Large intestine (tissue), 3 donors: ENCODE results near the gene CD81. TPM values are rescaled to one million over a fixed set of nuclear protein-coding genes. Genes with fewer than 3 reads are reported as not detected.

Source experiments
- DNase-seq, 2 donors: peaks; one replicate each; pipeline versions ENCODE4 v3.0.0 to v3.0.0-alpha.2; 2013
- H3K27ac ChIP-seq: one replicate; pipeline ENCODE4 v1.5.1; 2013; ENCODE audit warnings: low read length
- H3K27me3 ChIP-seq: 2 replicates; pipeline ENCODE4 v1.6.1; 2013; ENCODE audit warnings: low read length; ENCODE audit not compliant: control insufficient read depth, insufficient read depth
- H3K36me3 ChIP-seq: 2 replicates; pipeline ENCODE4 v1.6.1; 2013; ENCODE audit warnings: low read length; ENCODE audit not compliant: control insufficient read depth, insufficient read depth
- H3K4me1 ChIP-seq: one replicate; pipeline ENCODE4 v1.6.1; 2013; ENCODE audit warnings: low read length; ENCODE audit not compliant: control insufficient read depth, insufficient read depth
- H3K4me3 ChIP-seq: one replicate; pipeline ENCODE4 v1.5.1; 2013; ENCODE audit warnings: low read length
- H3K9me3 ChIP-seq: one replicate; pipeline ENCODE4 v1.6.1; 2013; ENCODE audit warnings: mild to moderate bottlenecking, low read depth, low read length, moderate library complexity; ENCODE audit not compliant: control insufficient read depth
- WGBS: methylation state at CpG from one replicate; pipeline ENCODE4 v1.1.5; 2013; ENCODE audit warnings: low lambda C conversion rate; ENCODE audit not compliant: insufficient coverage; 5-methylcytosine and 5-hydroxymethylcytosine counted together
- polyA plus RNA-seq: library from polyadenylated mRNA; unstranded; fragments of 120-200 nt; gene quantifications from one replicate; pipeline ENCODE4 v1.2.1, GENCODE V29; 2013

The CD81 gene
- polyA plus RNA-seq, 1 donor, result 292 TPM

DNA sequence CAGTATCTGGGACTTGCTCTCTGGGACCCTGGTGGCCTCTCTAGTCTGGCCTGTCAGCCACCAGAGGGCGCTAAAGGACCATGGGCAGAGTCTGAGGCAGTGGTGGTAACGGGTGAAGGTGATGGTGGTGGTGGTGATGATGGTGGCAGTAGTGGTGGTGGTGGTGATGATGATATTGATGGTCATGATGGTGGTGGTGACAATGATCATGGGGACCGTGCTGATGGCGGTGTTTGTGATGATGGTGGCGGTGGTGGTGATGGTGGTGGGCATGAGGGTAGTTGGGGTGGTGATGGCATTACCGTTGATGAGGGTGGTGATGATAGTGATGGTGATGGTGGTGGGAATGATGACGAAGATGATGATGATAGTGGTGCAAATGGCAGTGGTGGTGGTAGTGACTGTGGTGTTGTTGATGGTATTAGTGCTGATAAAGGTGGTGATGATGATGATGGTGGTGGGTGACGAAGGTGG is 51.2 kb downstream of the CD81 start:
- peak in 1 of 2 donors; percentile 35 for DNase-seq
- H3K27me3 ChIP-seq, result no peaks in the 10 kb centered on the region

DNA sequence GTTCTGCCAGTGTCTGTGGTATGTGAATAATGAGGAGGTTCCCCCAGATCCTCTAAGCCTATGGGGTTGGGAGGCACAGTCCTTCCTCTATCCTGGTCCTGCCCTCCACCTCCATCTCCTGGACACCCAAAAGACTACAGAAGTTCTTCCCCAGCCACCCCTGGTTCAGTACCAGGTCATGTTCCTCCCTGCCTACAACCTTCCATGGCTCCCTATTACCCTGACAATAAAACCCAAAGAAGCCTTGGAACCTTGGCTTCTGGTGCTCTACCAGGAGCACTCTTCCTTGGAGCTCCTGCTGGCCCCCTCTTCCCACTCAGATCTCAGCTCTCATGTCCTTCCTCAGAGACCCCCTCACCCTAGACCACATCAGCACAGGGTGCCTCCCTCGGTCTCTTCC is 54.3 kb downstream of the CD81 start:
- no peak for DNase-seq
- Histone ChIP-seq H3K9me3 (peaks cover 15% of the 10 kb centered on the region), H3K4me3 (no peak overlapping the region), H3K36me3 (no peaks in the 10 kb centered on the region), H3K27me3 (no peaks in the 10 kb centered on the region), H3K4me1 (no peaks in the 10 kb centered on the region), H3K27ac (no peak overlapping the region)
- no CpG with 5 or more reads among the region's 1 CpG for WGBS

More for the DNA sequence above, 51.2 kb downstream of the CD81 start:
- 92% methylated on average over 2 of the region's 8 CpGs for WGBS
- peaks cover 18% of the 10 kb centered on the region for H3K9me3 ChIP-seq
- H3K4me3 ChIP-seq, result no peak overlapping the region
- no peaks in the 10 kb centered on the region for H3K36me3 ChIP-seq
- no peak overlapping the region for H3K27ac ChIP-seq
- H3K4me1 ChIP-seq, result no peaks in the 10 kb centered on the region

DNA sequence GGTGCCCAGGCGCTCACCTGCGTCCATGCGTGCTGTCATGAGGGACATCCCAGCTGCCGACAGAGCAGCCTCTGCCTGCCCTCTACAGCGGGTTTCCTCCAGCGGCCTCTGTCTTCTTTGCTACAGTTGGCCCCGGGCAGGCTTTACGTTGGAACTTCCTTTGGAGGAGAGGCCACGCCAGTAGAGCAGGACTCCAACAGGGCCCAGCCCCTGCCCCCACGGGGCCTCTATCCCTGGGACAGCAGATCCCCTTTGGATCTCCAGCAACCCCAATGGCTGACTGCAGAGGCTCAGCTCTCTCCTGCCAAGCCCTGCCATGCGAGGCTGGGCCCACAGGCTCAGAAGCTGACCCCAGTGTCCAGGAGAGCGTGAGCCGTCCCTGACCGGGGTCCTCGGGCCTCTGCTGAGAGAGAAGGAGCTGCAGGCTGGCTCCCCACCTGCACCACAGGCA is 55.1 kb downstream of the CD81 start:
- Histone ChIP-seq H3K9me3 (peaks cover 15% of the 10 kb centered on the region), H3K27me3 (no peaks in the 10 kb centered on the region), H3K4me3 (no peak overlapping the region), H3K27ac (no peak overlapping the region), H3K36me3 (no peaks in the 10 kb centered on the region), H3K4me1 (no peaks in the 10 kb centered on the region)
- DNase-seq, result no peak
- WGBS, result no CpG with 5 or more reads among the region's 15 CpGs

DNA sequence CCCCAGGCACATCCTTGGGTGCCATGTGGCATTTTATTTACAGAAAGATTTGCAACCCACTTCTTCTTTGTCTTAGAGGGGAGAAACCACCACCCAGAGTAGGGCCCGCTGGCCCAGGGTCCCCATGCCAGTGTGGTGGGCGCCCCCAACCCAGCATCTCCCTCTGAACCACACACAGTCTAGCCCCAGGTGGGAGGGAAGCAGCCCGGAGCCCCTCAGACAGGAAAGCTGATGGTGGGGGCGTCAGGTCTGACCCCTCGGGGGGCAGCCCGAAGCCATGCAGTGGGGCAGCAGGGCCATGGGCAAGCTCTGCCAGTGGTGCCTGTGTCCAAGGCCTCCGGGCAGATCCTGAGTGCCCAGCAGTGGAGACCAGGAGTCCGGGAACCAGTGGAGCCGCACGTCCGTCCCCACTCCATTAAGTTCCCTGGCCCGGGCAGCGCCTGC is 55.5 kb downstream of the CD81 start:
- no peaks in the 10 kb centered on the region for H3K4me1 ChIP-seq
- peaks cover 15% of the 10 kb centered on the region for H3K9me3 ChIP-seq
- no CpG with 5 or more reads among the region's 13 CpGs for WGBS

DNA sequence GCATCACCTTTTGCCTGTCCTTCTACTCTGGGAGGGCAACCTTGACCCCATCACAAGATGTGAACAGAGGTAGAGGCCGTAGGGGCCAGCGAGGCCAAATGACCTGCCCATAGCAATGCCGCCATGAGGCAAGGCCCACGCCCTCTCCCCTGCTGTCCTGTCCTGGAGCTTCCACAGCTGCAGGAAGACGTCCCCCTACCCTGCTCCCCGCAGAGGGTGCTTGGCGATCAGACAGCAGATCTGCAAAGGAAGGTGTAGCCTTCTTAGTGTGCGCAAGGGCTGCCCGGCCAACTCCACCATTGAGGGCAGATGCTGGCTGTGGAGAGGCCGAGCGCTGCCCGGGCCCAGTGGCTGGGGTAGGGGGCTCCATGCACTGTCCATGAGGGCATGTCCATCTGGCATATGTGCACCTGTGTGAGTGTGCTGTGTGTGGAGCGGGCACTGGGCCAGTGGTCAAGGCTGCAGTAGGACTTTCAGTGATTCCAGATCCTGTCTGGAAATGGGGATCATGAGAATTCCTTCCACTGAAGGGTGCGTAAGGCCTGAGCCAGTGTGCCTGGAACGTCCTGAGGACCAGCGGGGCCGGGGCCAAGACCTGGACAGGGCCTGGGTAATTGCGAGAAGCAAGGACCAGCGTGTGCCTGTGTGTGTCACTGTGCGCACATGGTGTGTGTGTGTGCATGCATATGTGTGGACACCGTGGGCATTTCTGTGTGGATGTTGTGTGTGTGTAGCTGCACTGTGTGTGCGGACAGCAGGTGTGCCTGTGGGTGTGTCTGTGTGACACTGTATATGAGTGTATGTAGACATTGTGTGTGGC is 56.2 kb downstream of the CD81 start:
- H3K9me3 ChIP-seq, result peaks cover 15% of the 10 kb centered on the region
- H3K36me3 ChIP-seq, result no peaks in the 10 kb centered on the region
- H3K4me3 ChIP-seq, result no peak overlapping the region
- H3K4me1 ChIP-seq, result no peaks in the 10 kb centered on the region
- no peak for DNase-seq
- no peaks in the 10 kb centered on the region for H3K27me3 ChIP-seq
- no CpG with 5 or more reads among the region's 22 CpGs for WGBS
- no peak overlapping the region for H3K27ac ChIP-seq

More for the DNA sequence above, 55.5 kb downstream of the CD81 start:
- no peaks in the 10 kb centered on the region for H3K27me3 ChIP-seq
- H3K36me3 ChIP-seq, result no peaks in the 10 kb centered on the region
- H3K27ac ChIP-seq, result no peak overlapping the region
- no peak for DNase-seq
- no peak overlapping the region for H3K4me3 ChIP-seq

DNA sequence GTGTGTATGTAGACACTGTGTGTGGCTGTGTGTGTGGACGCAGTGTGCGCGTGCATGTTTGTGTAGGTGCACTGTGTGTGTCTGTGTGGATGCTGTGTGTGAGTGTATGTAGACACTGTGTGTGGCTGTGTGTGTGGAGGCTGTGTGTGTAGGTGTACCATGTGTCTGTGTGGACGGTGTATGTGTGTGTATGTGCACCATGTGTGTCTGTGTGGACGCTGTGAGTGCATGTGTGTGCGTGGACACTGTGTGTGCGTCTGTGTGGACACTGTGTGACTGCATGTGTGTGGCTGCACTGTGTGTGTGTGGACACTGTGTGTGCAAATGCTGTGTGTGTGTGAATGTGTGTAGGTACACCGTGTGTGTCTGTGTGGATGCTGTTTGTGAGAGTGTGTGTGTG is 56.9 kb downstream of the CD81 start:
- Histone ChIP-seq H3K27me3 (no peaks in the 10 kb centered on the region), H3K4me3 (no peak overlapping the region), H3K27ac (no peak overlapping the region), H3K36me3 (no peaks in the 10 kb centered on the region), H3K9me3 (peaks cover 10% of the 10 kb centered on the region), H3K4me1 (no peaks in the 10 kb centered on the region)
- WGBS, result 80% methylated on average over 1 of the region's 8 CpGs
- DNase-seq, result no peak

DNA sequence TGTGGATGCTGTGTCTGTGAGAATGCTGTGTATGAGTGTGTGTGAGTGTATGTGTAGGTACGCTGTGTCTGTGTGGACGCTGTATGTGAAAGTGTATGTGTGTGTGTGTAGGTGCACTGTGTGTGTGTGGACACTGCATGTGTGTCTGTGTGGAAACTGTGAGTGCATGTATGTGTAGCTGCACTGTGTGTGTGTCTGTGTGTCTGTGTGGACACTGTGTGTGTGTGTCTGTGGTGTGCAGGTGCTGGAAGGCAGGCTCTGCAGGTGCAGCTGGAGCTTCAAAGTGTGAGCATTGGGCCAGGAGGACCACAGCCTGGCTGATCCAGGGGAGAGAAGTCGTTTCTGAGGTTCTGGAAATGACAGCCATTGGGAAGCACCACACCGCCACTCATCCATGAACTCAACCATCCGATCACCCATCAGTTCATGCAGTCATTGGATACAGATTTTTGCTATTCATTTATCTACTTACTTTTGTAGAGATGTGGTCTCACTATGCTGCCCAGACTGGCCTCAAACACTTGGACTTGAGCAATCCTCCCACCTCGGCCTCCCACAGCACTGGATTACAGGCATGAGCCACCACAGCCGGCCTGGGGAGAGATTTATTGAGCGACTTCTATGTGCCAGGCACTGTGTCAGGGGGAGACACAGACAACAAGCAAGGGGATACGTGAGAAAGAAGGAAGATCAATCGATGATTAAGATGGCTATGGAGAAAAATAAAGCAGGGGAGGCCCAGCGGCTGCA is 57.6 kb downstream of the CD81 start:
- no peak overlapping the region for H3K4me3 ChIP-seq
- no peaks in the 10 kb centered on the region for H3K36me3 ChIP-seq
- H3K9me3 ChIP-seq, result peaks cover 6% of the 10 kb centered on the region
- 82% methylated on average over 2 of the region's 11 CpGs for WGBS
- no peaks in the 10 kb centered on the region for H3K27me3 ChIP-seq
- H3K27ac ChIP-seq, result no peak overlapping the region
- no peaks in the 10 kb centered on the region for H3K4me1 ChIP-seq
- no peak for DNase-seq

DNA sequence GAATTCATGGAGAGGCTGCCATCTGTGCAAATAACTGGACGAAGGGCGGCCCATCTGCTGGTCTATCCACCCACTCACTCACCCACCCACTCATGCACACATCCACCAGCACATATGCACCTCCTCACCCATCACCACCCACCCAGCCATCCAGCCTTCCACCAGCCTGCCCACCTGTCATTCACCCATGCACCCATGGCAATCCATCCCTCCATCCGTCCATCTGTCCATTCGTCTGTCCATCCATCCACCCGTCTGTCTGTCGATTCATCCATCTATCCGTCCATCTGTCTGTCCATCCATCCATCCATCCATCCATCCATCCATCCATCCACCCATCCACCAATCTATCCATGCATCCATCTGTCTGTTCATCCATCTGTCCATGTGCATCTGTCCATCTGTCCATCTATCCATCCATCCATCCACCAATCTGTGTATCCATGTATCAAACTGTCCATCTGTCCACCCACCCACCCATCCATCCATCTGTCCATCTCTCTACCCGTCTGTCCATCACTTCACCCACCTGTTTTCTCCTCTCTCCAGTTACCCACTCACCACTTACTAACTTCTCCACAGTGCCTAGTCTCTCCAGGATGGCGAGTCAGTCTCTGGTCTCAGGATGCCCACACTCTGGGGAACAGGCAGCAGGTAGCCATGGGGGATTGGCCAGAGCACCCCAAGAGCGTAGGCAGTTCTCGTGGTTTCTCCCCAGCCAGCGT is 58.3 kb downstream of the CD81 start:
- DNase-seq, result no peak
- no peak overlapping the region for H3K27ac ChIP-seq
- no peaks in the 10 kb centered on the region for H3K36me3 ChIP-seq
- no peaks in the 10 kb centered on the region for H3K4me1 ChIP-seq
- no peaks in the 10 kb centered on the region for H3K27me3 ChIP-seq
- H3K9me3 ChIP-seq, result peaks cover 4% of the 10 kb centered on the region
- H3K4me3 ChIP-seq, result no peak overlapping the region
- 91% methylated on average over 5 of the region's 12 CpGs for WGBS

DNA sequence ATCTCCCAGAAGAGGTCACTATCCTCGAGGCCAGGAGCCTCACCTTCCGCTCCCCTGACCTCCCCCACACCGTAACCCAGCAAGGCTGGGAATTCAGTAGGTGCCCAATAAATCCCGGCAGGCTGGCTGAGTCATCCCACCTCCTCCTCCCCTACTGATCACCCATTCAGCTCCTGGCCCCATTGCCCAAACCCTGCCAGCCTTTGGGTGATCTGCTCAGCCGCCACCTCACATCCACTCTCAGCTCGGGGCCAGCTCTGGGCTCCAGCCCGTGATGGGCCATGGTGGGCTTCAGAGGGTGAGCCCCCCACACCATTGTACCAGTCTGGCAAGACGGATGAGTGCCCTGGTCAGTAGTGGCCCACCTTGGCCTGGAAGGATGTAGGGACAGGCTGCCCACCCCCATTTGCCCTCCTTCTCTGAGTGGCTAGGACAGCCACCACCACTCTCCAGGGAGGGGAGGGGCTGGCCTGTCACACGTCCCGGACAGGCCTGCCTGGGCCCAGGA is 59.0 kb downstream of the CD81 start:
- Histone ChIP-seq H3K9me3 (no peaks in the 10 kb centered on the region), H3K36me3 (no peaks in the 10 kb centered on the region), H3K27ac (no peak overlapping the region), H3K4me3 (no peak overlapping the region), H3K27me3 (no peaks in the 10 kb centered on the region), H3K4me1 (peaks cover 5% of the 10 kb centered on the region)
- no CpG with 5 or more reads among the region's 10 CpGs for WGBS
- DNase-seq, result no peak

DNA sequence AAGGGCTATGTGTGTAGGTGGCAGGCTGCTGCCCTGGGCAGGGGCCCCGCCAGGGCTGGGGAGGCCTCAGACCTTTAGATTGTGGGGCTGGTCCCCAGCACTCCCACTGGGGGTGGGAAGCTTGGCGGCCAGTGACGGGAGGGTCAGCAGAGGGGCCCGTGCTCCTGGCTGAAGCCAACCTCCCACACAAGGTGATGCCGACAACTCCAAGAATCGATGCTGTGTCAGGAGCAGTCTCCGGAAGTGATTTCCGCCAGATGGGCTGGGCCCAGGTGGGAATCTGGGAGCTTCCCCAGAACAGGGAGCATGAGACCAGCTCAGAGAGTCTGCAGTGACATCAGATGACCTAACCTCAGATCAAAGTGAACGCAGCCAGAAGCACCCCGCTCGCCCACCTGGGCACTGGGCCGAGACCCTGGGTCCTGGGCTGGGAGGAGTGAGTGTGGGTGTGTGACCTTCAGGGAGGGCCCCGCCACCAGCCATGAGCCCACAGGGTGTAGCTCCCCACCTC is 59.5 kb downstream of the CD81 start:
- H3K27me3 ChIP-seq, result no peaks in the 10 kb centered on the region
- H3K9me3 ChIP-seq, result no peaks in the 10 kb centered on the region
- H3K4me1 ChIP-seq, result peaks cover 10% of the 10 kb centered on the region
- no peak for DNase-seq
- no peaks in the 10 kb centered on the region for H3K36me3 ChIP-seq
- H3K27ac ChIP-seq, result no peak overlapping the region
- WGBS, result no CpG with 5 or more reads among the region's 13 CpGs
- H3K4me3 ChIP-seq, result no peak overlapping the region
